ENCODE measurements around the gene FBXL19. TPM values are rescaled to one million over a fixed set of nuclear protein-coding genes. Genes with fewer than 3 reads are reported as not detected.

The FBXL19 gene
- total RNA-seq, 1 donor from 2014 or later: 6.3 TPM

DNA sequence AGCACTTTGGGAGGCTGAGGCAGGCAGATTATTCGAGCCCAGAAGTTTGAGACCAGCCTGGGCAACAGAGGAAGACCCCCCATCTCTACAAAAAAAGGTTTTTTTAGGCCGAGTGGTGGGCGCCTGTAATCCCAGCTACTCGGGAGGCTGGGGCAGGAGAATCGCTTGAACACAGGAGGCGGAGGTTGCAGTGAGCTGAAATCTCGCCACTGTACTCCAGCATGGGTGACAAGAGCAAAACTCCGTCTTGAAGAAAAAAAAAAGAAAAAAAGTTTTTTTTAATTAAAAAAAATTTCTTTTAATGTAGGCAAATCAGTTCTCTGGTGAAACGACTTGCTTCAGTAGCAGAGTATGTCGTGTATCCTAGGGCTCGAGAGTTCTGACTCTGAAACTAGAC is 72.6 kb downstream of the FBXL19 start:
- Histone ChIP-seq H3K4me1 (peaks cover 21% of the 10 kb centered on the region), H3K36me3 (no peaks in the 10 kb centered on the region), H3K9me3 (replicated peaks) (no peaks in the 10 kb centered on the region), H3K27ac (replicated peaks) (peak overlapping the region; percentile 67), H3K27me3 (ENCODE audit: low read depth) (no peaks in the 10 kb centered on the region), H3K4me3 (no peak overlapping the region)
- TF ChIP-seq, protein P1, sequence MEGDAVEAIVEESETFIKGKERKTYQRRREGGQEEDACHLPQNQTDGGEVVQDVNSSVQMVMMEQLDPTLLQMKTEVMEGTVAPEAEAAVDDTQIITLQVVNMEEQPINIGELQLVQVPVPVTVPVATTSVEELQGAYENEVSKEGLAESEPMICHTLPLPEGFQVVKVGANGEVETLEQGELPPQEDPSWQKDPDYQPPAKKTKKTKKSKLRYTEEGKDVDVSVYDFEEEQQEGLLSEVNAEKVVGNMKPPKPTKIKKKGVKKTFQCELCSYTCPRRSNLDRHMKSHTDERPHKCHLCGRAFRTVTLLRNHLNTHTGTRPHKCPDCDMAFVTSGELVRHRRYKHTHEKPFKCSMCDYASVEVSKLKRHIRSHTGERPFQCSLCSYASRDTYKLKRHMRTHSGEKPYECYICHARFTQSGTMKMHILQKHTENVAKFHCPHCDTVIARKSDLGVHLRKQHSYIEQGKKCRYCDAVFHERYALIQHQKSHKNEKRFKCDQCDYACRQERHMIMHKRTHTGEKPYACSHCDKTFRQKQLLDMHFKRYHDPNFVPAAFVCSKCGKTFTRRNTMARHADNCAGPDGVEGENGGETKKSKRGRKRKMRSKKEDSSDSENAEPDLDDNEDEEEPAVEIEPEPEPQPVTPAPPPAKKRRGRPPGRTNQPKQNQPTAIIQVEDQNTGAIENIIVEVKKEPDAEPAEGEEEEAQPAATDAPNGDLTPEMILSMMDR (IDR thresholded peaks at IDR 0.05; ENCODE audit: borderline replicate concordance): no peak
- intact Hi-C loops (cut with micrococcal nuclease): no loop called here
- no peak for DNase-seq

DNA sequence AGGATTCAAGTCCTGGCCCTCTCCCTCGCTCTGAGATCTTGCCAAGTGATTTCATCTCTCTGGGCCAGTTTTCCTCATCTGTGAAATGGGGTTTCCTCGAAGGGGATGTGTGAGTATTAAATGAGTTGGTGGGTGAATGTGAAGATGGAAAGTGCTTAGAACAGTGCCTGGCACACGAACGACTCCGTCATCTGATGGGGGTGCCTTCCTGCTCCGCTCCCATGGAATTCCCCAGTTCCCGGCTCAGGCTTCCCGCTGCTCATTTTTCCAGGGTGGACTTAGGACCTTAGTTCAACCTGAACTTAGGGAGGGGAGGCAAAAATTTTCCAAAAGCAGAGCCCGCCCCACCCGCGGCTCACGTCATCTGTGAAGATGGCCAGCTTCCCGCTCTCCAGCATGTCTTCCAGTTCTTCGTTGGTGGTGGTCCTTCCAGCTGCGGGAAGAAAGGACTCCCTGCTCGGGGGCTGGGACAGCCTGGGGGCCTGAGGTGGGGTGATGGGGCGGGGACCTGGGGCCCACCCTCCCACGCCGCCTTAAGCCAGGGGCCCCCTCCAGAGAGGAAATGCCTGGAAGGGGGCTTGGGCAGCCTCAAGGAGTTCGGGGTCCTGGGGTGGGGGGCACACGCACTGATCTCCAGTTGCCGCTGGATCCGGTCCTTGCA is 73.1 kb downstream of the FBXL19 start:
- TF ChIP-seq, protein P1 (IDR thresholded peaks at IDR 0.05; ENCODE audit: borderline replicate concordance): no peak
- intact Hi-C loops (cut with micrococcal nuclease): no loop called here
- peaks cover 21% of the 10 kb centered on the region for H3K4me1 ChIP-seq
- H3K27ac ChIP-seq (replicated peaks): peak overlapping the region; percentile 67
- DNase-seq: no peak
- no peaks in the 10 kb centered on the region for H3K9me3 ChIP-seq (replicated peaks)
- no peaks in the 10 kb centered on the region for H3K36me3 ChIP-seq
- H3K27me3 ChIP-seq (ENCODE audit: low read depth): no peaks in the 10 kb centered on the region
- peak overlapping the region; percentile 68 for H3K4me3 ChIP-seq

DNA sequence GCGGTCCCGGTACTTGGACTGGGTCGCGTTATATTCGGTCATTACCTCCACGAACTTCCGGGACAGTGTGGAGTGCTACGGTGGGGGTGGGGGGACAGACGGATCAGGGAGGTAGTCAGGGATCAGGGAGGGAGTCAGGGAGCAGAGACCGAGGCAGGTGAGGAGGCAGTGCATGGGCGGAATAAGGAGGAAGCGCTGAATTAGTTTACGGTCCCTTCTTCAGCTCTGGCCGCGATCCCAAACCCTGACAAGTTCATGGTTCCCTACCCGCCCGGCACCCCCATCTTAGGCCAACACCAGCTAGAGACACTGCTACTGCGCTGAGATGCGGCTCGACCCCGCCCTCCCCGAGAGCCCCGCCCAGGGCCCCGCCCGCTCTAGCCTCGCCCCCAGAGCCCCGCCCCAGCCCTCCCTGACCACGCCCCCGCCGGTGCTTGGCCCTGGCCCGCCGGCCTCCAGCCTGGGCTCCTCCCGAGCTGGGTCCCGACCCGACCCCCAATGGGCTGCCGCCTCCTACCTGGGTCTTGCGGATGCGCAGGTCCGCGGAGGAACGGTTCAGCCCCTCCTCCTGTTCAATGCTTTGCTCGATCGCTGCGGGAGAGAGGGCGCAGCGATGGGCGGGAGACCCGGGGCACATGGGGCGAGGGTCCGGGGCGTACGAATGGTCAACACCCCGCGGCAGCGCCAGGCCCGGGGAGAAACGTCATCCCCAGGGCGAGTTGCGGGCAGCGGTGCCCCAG is 73.8 kb downstream of the FBXL19 start:
- Histone ChIP-seq H3K4me3 (peak overlapping the region; percentile 68), H3K27me3 (ENCODE audit: low read depth) (no peaks in the 10 kb centered on the region), H3K4me1 (peaks cover 25% of the 10 kb centered on the region), H3K27ac (replicated peaks) (peak overlapping the region; percentile 67), H3K9me3 (replicated peaks) (no peaks in the 10 kb centered on the region), H3K36me3 (no peaks in the 10 kb centered on the region)
- TF ChIP-seq, protein P1 (IDR thresholded peaks at IDR 0.05; ENCODE audit: borderline replicate concordance): no peak
- peak; percentile 86 for DNase-seq
- intact Hi-C loops (cut with micrococcal nuclease): no loop called here

DNA sequence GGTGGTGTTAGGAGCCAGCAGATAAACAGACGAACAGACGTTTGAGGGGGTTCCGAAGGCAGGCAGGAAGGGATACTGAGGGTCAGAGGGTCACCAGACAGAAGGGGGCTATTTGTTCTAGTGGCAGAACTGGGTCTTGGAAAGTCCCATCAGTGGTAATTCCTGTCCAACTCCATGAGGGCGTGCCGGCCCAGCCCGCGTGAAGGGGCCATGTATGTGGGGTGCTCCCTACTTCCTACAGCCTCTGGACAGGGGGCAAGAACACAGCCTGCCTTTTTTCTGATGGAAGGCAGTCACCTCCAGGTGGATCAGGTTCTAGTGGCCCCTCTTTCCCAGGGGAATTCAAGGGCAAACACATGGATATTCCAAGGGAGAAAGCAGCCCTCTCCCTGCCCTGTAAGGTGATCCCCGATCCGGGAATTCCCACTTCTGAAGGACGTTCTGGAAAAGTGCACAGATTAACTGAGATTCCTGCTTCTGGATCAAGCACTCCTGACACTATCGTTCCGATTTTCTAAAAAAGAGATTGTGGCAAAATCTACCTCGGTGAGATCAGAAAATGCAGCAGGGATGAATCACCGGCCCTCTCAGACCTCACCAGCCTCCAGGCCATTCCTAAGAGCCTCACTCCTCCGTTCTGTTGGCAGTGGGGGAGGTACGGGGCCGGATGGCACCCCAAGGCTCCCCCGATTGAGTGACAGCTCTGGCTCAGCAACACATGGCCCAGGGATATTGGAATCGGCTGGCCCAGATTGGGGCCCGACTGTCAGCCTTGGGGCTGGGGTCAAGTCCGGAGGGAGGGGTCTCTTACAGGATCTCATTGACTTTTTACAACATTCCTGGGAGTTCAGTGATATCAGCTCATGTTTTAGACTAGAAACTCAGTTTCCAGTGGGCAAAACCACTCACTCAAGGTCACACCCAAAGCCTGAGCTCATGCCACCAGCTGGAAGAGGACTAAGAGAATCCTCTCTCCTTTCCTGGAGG is 74.6 kb downstream of the FBXL19 start:
- intact Hi-C loops (cut with micrococcal nuclease): no loop called here
- TF ChIP-seq, protein P1 (IDR thresholded peaks at IDR 0.05; ENCODE audit: borderline replicate concordance): no peak
- no peaks in the 10 kb centered on the region for H3K36me3 ChIP-seq
- DNase-seq: no peak
- peaks cover 25% of the 10 kb centered on the region for H3K4me1 ChIP-seq
- peak overlapping the region; percentile 63 for H3K27ac ChIP-seq (replicated peaks)
- no peaks in the 10 kb centered on the region for H3K9me3 ChIP-seq (replicated peaks)
- peak overlapping the region; percentile 68 for H3K4me3 ChIP-seq
- H3K27me3 ChIP-seq (ENCODE audit: low read depth): no peaks in the 10 kb centered on the region

Small RNA genes within 50 kb of the gene (microRNA-seq; reads per million reads assigned to microRNA genes)
- 1.6 reads per million for gene MIR4519
- gene MIR762: not detected

Other genes with a start within 250 kb of the FBXL19 start
- 42.5 TPM for gene SRCAP, start 224.4 kb upstream of the FBXL19 start, total RNA-seq
- gene PHKG2, start 175.1 kb upstream of the FBXL19 start, total RNA-seq: 15.6 TPM
- gene CFAP119, start 161.5 kb upstream of the FBXL19 start, total RNA-seq: 0.69 TPM
- gene RNF40, start 161.2 kb upstream of the FBXL19 start, total RNA-seq: 35.6 TPM
- gene ZNF629, start 136.4 kb upstream of the FBXL19 start, total RNA-seq: 21.1 TPM
- 25.2 TPM for gene BCL7C, start 29.5 kb upstream of the FBXL19 start, total RNA-seq
- gene CTF1, start 27.0 kb upstream of the FBXL19 start, total RNA-seq: 9.6 TPM
- gene ORAI3, start 25.5 kb downstream of the FBXL19 start, total RNA-seq: 12.2 TPM
- 7.4 TPM for gene SETD1A, start 34.2 kb downstream of the FBXL19 start, total RNA-seq
- gene HSD3B7, start 61.6 kb downstream of the FBXL19 start, total RNA-seq: 5.5 TPM
- 0.77 TPM for gene STX1B, start 87.1 kb downstream of the FBXL19 start, total RNA-seq
- gene STX4, start 110.0 kb downstream of the FBXL19 start, total RNA-seq: 43.1 TPM
- 5.3 TPM for gene ZNF668, start 150.7 kb downstream of the FBXL19 start, total RNA-seq
- 9.6 TPM for gene ZNF646, start 150.8 kb downstream of the FBXL19 start, total RNA-seq
- 1.2 TPM for gene PRSS53, start 165.4 kb downstream of the FBXL19 start, total RNA-seq
- 39.5 TPM for gene VKORC1, start 171.2 kb downstream of the FBXL19 start, total RNA-seq
- gene BCKDK, start 184.8 kb downstream of the FBXL19 start, total RNA-seq: 75.9 TPM
- 72.0 TPM for gene KAT8, start 194.1 kb downstream of the FBXL19 start, total RNA-seq
- not detected for gene PRSS8, start 212.2 kb downstream of the FBXL19 start, total RNA-seq
- 1.4 TPM for gene PRSS36, start 226.5 kb downstream of the FBXL19 start, total RNA-seq